Testis (tissue), 5 donors: ENCODE results near the gene TUBA3C. TPM values are rescaled to one million over a fixed set of nuclear protein-coding genes. Genes with fewer than 3 reads are reported as not detected.
"Not testable (repeated sequence)": the region's sequence is repeated elsewhere in the genome, so short reads cannot be mapped to it uniquely, and the experiment has no call there.

Experiments used
- DNase-seq: peaks from one replicate; pipeline ENCODE4 v3.0.0-alpha.2; 2019
- H3K27ac ChIP-seq, 2 donors: fragments of 200-600 bp; sonication (generic); one replicate each; pipeline ENCODE4 v1.5.1; 2019
- H3K27me3 ChIP-seq: fragments of 200-600 bp; sonication (generic); one replicate; pipeline ENCODE4 v1.5.1; 2019
- H3K36me3 ChIP-seq: fragments of 200-600 bp; sonication (generic); one replicate; pipeline ENCODE4 v1.5.1; 2017; ENCODE audit warnings: low read depth; ENCODE audit errors: missing control alignments
- H3K4me1 ChIP-seq: fragments of 200-600 bp; sonication (generic); one replicate; pipeline ENCODE4 v1.5.1; 2019
- H3K4me3 ChIP-seq, 2 donors: fragments of 200-600 bp; sonication (generic); one replicate each; pipeline ENCODE4 v1.5.1; 2017 to 2019
- H3K9me3 ChIP-seq: fragments of 200-600 bp; sonication (generic); one replicate; pipeline ENCODE4 v1.5.1; 2017
- POLR2A ChIP-seq: fragments of 450-650 bp; IDR thresholded peaks from one replicate; pipeline ENCODE4 v1.6.1; 2017; ENCODE audit warnings: antibody characterized with exemption, mild to moderate bottlenecking, moderate library complexity
- WGBS, 2 donors: methylation state at CpG; one replicate each; pipeline ENCODE4 v1.1.5; 2018; 5-methylcytosine and 5-hydroxymethylcytosine counted together
- intact Hi-C: fragments of 100-400 bp; cut with DNase I; formaldehyde crosslinking; loops from one replicate; pipeline ENCODE4 v1.15.1; 2023; ENCODE audit warnings: low total_unique reads
- long read RNA-seq, 2 donors: transcript quantifications; one replicate each; lab custom pipeline, GENCODE V29; 2026
- polyA plus RNA-seq: library from polyadenylated mRNA; stranded (reverse); fragments of 350-450 nt; fragmentation: Illumina TruSeq; extraction: RNeasy Lipid Tissue Mini Kit (QIAGEN cat#74804); gene quantifications from one replicate; pipeline ENCODE4 v1.2.3, GENCODE V29; 2014; ENCODE audit warnings: low read depth, low replicate concordance; ENCODE audit not compliant: insufficient read depth
- total RNA-seq, 2 donors: library from RNA; depleted of rRNA; stranded (reverse); fragments of >200 nt; gene quantifications; one replicate each; pipeline ENCODE4 v1.2.3, GENCODE V29; 2016
- TF ChIP-seq, protein P1 (sequence below), 3 experiments: fragments of 450-650 bp in 2 of 3; fragments of 200-600 bp in 1 of 3; sonication (generic) in 1 of 3; IDR thresholded peaks; one replicate each; pipeline ENCODE4 v1.5.1; 2016 to 2019; ENCODE audit warnings: antibody characterized with exemption in 3 of 3, mild to moderate bottlenecking in 2 of 3, moderate library complexity in 1 of 3

Gene TUBA3C
- 100 to 1,000 TPM; 306 to 308 TPM for total RNA-seq
- polyA plus RNA-seq: 1,049 TPM
- long read RNA-seq, donor 1: 0 reads
- long read RNA-seq, donor 2, partial matches to known transcripts: 0 of 1 reads
- long read RNA-seq, donor 2, other reads (novel, unspliced or antisense): 0 of 1 reads

DNA sequence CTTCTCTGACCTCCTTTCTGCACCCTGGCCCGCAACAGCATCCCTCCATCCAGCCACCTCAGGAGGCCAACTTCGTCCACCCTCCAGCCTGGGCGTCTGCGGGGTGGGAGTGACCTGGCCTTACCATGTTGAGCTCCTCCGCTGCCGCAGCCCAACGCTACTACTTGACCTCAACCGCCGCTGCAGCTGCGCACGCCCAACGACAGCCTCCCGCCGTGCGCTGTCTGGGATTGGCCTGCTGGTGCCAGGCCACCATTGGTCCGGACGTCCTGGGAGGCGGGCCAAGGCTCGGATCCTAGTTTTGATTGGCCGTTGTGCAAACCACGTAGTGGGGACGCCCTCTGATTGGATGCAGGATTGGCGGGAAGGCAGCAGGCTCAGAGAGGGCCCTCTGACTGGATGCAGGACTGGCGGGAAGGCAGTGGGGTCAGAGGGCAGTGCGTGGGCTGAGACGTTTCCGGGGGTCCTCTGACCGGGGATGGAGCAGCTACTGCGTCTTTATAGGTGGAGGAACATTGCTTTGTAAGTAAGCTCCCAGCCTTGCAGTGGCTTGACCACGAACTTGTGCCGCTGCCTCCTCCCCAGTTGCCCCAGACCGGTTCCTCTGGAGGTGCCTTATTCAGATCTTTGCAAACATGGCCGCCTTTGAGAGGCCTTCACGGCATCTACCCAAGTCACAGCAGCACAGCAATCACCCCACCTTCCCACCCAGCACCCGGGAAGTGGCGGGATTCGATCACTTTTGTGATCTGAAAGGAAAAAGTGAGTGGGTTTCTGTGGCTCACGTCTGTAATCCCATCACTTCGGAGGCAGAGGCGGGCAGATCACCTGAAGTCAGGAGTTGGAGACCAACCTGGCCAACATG is at the start of gene TUBA3C:
TSS of gene TUBA3C (minus strand) at position 204 of the 865 bp plus-strand sequence. CDS start at position 127, 77 bp downstream.
- no peaks in the 10 kb centered on the region for H3K36me3 ChIP-seq
- no peaks in the 10 kb centered on the region for H3K4me1 ChIP-seq
- intact Hi-C loops: no loop called here
- H3K9me3 ChIP-seq: no peaks in the 10 kb centered on the region
- peak within 1 kb of the TSS in 1 of 2 donors; percentile 10 for H3K27ac ChIP-seq
- WGBS, 2 donors: 73 to 75% methylated on average over 9 to 40 of the region's 40 CpGs
- H3K4me3 ChIP-seq: peak within 1 kb of the TSS; percentile 43 to 61
- DNase-seq: peak; percentile 80
- TF ChIP-seq, protein P1, sequence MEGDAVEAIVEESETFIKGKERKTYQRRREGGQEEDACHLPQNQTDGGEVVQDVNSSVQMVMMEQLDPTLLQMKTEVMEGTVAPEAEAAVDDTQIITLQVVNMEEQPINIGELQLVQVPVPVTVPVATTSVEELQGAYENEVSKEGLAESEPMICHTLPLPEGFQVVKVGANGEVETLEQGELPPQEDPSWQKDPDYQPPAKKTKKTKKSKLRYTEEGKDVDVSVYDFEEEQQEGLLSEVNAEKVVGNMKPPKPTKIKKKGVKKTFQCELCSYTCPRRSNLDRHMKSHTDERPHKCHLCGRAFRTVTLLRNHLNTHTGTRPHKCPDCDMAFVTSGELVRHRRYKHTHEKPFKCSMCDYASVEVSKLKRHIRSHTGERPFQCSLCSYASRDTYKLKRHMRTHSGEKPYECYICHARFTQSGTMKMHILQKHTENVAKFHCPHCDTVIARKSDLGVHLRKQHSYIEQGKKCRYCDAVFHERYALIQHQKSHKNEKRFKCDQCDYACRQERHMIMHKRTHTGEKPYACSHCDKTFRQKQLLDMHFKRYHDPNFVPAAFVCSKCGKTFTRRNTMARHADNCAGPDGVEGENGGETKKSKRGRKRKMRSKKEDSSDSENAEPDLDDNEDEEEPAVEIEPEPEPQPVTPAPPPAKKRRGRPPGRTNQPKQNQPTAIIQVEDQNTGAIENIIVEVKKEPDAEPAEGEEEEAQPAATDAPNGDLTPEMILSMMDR (IDR thresholded peaks at IDR 0.05): no peak
- TF ChIP-seq POLR2A: no peak
- H3K27me3 ChIP-seq: no peaks in the 10 kb centered on the region

DNA sequence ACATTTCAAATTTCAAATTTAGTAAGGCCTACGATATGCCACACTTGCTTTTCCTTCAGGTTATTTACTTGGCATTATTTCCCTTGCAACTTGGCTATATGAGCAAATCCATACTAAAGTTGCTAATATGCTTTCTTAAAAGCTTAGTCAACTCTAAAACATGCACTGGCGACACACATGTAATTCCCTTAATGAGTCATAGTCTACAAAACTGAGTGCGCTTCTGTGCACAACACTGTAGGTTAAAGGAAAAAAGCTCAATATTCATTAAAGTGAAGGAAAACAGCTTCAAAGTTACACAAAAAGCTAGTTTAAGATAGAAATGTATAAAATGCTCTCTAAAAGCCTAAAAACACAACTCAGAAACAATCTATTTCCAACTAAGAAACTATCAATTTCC is 25.8 kb upstream of the TUBA3C start:
- H3K27me3 ChIP-seq, intact Hi-C loops, H3K27ac ChIP-seq, H3K4me3 ChIP-seq, H3K4me1 ChIP-seq, H3K36me3 ChIP-seq, H3K9me3 ChIP-seq, DNase-seq: not testable (repeated sequence)
- WGBS, 2 donors: 75 to 85% methylated on average over 3 of the region's 3 CpGs

GRCh38 chr13:19192622-19193021 is 11.0 kb upstream of the TUBA3C start:
- H3K4me3 ChIP-seq, H3K27me3 ChIP-seq, H3K9me3 ChIP-seq, H3K36me3 ChIP-seq, H3K4me1 ChIP-seq, H3K27ac ChIP-seq, intact Hi-C loops: not testable (repeated sequence)
- peak; percentile 7 for DNase-seq
- WGBS, 2 donors: 75 to 81% methylated on average over 3 of the region's 3 CpGs

DNA sequence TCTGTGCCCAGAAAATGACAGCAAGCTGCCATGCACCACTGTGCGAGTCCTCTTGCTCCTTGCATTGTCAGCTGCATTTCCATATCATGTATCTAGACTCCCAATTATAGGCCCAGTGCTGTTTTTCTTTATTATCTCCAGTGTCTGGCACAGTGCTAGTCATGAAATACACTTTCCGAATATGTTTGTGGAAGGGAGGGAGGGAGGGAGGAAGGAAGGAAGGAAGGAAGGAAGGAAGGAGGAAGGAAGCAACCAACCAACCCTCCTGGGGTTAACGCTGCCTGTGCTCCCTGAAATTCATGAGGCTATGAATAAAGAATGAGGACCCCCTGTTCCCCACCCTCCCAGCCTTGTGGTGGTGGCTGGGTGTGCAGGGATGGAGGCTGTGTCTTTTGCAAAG is 8.3 kb upstream of the TUBA3C start:
- H3K27me3 ChIP-seq, intact Hi-C loops, H3K4me1 ChIP-seq, H3K4me3 ChIP-seq, H3K9me3 ChIP-seq, H3K27ac ChIP-seq, H3K36me3 ChIP-seq, DNase-seq: not testable (repeated sequence)
- 76 to 83% methylated on average over 3 of the region's 3 CpGs for WGBS, 2 donors

DNA sequence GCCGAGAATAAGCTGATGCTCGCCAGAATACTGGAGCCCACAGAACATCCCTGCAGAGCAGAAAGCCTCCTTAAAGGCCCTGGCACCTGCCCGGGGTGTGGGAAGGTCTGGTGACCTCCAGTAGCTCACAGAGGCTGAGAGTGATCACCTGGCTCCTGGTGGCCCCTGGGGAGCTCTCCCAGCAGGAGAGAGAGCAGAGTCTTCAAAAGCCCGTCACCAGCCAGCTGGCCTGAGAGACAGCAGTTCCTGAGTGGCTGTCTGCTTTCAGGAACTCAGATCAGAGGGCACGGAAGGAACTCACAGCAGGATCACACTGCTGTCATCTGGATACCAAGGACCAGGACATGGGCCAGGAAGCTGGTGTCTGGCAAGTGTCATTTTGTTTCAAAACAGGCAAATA is 7.7 kb upstream of the TUBA3C start:
- H3K27me3 ChIP-seq, H3K9me3 ChIP-seq, H3K4me3 ChIP-seq, intact Hi-C loops, H3K36me3 ChIP-seq, H3K4me1 ChIP-seq, H3K27ac ChIP-seq: not testable (repeated sequence)
- DNase-seq: peak; percentile 8
- WGBS, 2 donors: 62 to 86% methylated on average over 2 to 3 of the region's 5 CpGs

DNA sequence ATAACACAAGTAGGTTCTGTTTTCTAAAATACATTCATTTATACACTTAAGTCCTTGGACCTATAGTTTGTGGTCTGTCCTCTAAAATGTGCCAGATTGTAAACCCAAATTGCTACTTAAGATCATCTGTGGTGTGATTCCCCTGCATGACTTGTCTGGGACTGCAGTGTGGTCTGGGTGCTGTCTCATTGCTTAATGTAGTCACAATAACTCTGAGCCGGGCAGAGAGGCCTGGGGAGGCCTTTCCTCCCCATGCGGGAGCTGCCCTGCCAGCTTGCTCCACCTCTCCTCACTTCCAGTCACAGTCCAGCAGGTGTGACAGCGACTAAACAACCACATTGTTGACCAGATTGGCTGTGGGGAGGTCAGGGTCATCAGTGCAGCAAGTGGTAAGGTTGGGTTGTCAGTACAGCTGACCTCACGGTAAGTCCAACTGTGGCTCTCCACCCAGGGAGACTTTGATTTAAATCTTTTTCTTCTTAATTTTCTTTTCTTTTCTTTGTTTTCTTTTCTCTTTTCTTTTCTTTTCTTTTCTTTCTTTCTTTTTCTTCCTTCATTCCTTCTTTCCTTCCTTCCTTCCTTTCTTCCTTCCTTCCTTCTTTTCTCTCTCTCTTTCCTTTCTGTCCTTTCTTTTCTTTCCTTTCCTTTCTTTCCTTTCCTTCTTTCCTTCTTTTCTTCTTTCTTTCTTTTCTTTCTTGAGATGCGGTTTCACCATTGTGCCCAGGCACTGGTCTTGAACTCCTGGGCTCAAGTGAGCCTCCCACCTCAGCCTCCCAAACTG is 4.4 kb upstream of the TUBA3C start:
- peak; percentile 12 for DNase-seq
- H3K9me3 ChIP-seq: no peaks in the 10 kb centered on the region
- intact Hi-C loops: no loop called here
- no peaks in the 10 kb centered on the region for H3K4me1 ChIP-seq
- WGBS, 2 donors: 76 to 77% methylated on average over 5 of the region's 5 CpGs
- H3K27me3 ChIP-seq: no peaks in the 10 kb centered on the region
- no peaks in the 10 kb centered on the region for H3K36me3 ChIP-seq
- H3K4me3 ChIP-seq: no peak overlapping the region
- H3K27ac ChIP-seq: no peak overlapping the region
- TF ChIP-seq, protein P1 (IDR thresholded peaks at IDR 0.05): no peak
- no peak for TF ChIP-seq POLR2A
